Hindlimb muscle (tissue), 1 donor: ENCODE measurements around the gene B3GALT6. TPM values are rescaled to one million over a fixed set of nuclear protein-coding genes. Genes with fewer than 3 reads are reported as not detected.

ENCODE experiments used
- DNase-seq: peaks from one replicate; pipeline ENCODE4 v3.0.0-alpha.2; 2013
- polyA plus RNA-seq: library from polyadenylated mRNA; unstranded; fragments of 120-200 nt; gene quantifications from one replicate; pipeline ENCODE4 v1.2.1, GENCODE V29; 2013; ENCODE audit not compliant: insufficient read length

The B3GALT6 gene
- polyA plus RNA-seq, 1 donor: 20.0 TPM

DNA sequence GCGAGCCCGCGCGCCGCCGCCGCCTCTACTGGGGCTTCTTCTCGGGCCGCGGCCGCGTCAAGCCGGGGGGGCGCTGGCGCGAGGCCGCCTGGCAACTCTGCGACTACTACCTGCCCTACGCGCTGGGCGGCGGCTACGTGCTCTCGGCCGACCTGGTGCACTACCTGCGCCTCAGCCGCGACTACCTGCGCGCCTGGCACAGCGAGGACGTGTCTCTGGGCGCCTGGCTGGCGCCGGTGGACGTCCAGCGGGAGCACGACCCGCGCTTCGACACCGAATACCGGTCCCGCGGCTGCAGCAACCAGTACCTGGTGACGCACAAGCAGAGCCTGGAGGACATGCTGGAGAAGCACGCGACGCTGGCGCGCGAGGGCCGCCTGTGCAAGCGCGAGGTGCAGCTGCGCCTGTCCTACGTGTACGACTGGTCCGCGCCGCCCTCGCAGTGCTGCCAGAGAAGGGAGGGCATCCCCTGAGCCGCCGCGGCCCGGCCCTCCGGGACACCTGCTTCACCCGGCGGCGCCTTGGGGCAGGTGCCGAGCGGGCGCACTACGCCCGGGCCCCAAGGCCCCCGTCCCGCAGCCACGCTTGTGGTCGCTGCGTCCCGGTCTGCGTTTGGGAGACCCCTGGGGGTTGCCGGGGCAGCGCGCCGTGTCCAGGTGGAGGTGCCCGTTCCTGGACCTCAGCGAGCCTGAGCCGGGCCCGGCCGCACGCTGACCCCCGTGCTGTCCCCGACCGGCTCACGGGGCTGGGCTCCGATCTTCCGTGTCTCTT is 944 bp downstream of the B3GALT6 start:
- DNase-seq: no peak

DNA sequence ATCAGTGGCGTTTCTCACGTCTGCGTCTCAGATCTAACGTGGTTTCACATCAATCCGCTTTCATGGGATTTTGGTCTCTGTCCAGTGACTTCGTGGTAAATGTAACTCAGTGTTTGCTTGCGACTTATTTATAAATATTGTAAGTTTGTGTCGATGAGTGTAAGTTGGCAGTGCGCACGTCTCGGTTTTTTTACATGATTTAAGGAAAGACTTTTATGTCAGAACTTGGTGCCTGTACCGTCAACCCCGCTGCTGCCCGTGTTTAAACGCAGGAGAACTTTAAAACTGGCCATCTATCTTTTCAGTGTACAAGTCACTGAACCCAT is 1.5 kb downstream of the B3GALT6 start:
- DNase-seq: no peak

DNA sequence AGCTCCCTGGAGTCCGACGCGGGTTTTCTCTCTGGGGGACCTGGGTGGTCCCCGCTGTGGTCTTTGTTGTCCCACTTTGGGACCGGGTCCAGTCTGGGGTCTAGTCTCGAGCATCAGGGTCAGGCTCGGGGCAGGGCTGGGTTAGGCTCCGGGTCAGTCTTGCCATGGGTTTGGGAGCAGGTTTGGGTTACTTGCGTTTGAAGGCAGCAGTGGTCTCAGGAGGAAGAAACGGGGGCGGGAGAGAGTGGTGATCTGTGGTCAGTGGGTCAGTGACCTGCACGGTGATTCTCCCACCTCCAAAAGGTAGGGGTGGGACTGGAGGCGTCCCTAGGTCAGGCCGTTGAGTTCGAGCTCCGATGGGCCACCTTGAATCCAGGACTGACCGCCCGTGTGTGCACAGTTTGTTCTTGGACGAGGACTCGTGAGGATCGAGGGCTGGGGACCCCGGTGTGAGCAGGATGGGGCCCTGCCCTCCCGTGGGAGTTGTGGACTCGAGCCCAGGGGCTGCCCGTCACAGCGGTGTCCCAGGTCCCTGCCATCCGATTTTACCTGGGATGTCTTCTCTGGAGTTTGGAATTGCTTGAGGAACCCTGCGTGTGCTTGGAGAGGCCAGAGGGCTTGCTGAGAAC is 2.3 kb downstream of the B3GALT6 start:
- no peak for DNase-seq

DNA sequence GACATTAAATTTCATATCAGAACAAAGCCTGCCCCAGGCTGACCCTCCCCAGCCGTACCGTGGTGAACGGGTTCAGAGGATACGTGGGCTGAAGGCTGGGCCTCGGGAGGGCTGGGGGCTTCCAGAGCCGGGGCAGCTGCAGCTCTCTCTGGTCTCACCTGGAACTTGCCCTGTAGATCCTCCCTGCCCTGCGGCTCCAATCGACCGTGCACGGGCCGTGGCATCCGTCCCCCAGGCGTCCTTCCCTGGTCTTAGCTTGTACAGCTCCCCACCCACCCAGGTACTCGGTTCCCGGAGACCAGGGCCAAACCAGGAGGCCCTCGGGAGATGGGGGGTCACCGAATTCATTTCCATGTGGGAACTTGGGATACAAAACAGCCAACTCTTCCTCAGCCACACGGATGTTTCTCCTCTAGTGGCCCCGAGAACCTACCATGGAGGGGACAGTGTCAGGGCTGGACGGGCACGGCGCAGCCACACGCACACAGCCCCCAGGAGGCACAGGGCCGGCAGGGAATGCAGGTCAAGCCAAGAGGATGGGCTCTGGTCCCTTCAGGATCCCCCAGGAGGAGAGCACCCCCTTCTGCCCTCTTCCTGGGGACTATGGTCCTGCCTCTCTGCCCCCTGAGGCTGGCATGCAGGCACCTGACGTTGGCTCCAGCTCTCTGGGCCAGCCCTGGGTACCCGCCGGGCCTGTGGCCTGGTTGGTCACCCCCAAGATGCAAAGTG is 3.1 kb downstream of the B3GALT6 start:
- DNase-seq: no peak

DNA sequence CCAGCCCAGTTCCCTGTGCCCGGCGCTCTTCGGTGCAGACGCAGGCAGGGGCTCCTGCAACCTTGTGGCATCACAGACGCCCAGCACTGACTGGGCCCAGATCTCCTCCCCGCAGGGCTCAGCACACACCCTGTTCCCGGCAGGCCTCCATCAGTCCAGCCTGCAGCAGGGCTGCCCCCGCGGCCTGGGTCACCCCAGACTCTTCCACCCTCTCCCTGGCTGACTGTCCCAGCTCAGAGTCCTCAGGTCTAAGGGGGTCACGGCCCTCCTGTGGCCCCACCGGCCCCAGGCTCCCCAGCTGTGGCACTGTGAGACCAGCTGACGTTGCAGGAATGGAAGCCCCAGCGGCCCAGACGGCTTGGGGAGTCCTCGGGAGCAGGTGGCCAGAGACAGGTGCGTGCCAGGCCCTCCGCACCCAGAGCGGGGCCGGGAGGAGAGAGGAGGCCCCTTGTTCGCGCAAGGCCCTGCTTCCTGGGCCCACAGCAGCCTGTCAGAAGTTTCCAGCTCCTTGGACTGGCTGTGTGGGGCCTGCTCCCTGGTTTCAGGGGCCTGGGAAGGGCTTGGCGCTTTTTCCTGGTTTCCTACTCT is 4.2 kb downstream of the B3GALT6 start:
- DNase-seq: no peak

DNA sequence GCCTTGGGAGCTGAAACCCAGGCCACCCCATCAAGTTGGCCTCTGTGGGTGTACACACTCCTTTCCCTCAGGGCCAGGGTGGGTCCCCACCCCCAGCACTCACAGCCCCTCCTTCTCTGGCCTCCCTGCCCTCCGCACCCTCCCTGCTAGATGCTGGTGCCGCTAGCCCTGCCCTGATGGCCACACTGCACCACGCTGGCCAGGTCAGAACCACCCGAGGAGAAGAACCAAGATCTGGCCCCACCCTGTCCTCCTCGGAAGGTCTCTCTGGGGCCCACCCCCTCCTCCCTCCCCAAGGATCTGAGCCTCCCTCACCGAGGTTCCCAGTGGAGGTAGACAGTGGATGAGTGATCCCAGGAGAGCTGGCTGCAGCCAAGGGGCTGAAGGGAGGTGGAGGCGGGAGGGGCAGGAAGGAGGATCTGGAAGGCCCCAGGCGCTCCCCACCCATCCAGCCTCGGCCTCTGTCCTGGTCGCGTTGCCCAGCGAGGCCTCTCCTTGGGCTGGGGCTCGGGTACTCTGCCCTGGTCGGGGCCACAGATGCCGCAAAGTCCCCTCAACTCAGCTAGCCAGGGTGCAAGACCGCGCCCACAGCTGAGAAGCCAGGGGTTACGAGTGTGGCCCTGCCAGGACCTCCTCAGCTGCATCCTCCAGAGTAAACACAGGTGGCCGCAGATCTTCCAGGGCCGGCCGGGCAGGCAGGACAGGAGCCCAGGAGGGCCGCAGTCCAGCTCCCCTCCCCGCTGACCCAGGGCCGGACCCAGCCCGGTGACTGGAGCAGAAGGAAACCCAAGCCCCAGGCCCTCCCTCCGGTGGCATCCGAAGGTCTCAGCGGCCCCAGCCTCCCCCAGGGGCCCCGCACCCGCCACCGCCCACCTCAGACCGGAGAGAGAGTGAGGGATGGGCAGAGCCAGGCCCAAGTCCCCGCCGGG is 5.2 kb downstream of the B3GALT6 start:
- DNase-seq: no peak

DNA sequence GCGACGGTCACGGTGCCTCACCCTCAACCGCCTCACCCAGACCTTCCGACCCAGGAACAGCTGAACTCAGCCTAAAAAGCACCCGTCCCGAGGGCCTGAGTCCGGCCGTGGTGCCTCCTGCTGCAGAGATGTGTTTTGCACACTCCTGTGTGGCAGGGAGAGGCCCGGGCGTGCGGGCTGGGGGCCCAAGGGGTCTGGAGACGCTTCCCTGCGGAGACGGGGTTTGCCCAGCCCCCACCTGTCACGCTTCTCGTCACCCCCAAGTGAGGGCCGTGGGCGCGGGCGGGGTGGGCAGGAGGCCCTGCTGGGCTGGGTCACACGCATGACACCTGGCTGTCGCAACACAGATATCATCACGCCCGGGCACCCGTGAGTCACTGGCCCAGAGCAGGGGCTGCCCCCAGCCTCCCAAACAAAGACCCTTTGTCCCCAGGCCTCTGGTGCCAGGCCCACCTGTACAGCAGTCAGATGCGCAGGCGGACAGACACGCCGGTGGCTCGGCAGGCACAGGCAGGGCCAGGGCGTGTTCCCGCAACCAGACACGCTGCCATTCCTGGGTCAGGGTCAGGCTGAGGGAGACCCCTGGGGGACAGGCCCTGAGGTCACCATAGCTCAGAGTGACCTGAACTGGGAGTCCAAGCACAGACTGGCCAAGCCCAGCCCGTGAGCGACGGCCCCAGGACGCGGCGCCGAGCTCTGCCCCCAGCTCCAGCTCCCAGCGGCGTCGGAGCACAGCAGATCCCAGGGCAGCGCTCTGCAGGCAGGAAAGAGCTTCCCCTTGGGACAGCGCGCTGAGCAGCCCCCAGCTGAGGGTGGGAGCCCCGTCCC is 6.1 kb downstream of the B3GALT6 start:
- DNase-seq: no peak

DNA sequence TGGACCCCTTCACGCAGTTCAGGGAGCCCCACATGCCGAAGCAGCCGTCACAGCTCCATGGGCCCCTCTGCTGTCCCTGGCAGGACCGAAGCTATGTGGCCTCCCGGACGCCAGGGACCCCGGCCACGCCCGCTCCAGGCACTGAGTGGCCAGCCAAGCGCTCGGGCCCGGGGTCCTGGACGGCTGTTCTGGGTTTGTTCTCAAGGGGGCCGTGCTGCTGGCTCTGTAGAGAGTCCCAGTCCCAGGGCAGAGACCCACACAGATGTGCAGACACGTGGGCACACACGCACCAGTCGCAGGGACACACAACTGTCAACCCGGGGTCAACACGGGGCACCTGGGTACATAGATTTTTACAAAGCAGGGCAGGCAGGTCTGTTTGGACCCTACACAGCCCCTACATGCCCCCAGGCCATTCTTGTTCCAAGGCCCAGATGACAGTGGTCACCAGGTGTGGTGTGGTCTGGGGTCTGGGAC is 6.7 kb downstream of the B3GALT6 start:
- no peak for DNase-seq

DNA sequence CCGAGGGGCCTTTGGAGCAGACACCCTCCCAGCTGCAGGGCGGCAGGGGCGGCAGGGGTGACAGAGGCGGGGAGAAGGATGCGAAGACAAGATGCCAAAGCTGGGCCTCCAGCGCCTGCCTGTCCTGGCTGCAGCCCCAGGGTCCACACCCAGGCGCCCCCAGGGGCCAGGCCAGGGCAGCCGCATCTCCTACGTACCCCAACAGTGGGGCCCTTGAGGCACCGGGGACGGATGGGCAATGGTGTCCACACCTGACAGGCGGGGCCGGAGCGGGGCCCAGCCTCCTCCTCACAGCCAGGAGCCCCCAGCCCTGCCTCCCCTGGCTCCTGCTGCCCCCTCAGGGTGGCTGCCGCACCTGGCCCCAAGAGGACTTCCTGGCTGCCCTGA is 7.2 kb downstream of the B3GALT6 start:
- DNase-seq: no peak

DNA sequence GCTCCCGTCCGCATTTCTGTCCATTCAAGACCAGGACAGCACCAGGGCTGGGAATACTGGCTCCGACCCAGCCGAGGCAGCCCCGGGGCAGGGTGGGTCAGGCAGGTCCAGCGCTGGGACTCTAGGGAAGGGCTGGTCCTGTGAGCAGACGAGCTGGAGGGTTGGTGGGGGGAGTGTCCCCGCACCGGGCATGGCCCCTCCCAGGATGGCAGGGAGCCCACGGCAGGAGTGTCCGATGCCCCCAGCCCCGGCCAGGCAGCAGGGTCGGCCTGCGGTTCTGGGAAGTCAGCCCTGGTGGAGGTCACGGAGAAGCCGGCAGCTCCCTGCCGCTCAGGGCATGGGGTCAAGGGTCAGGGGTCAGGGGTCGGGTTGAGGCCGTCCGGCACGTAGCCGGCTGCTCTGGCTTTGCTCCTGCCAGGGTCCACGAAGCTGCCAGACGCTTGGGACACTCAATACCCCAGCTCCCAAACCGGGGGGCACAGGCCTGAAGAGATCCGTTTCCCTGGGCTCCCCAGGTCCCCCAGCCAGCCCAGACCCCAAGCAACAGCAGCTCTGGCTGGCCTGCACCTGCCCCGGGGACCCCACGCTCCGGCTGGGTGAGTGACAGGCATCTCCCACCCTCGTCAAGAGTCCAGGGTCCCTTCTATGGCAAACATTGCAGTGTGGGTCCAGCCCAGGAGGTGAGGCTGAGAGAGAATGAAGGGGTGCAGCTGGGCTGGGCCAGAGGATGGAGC is 7.7 kb downstream of the B3GALT6 start:
- no peak for DNase-seq

DNA sequence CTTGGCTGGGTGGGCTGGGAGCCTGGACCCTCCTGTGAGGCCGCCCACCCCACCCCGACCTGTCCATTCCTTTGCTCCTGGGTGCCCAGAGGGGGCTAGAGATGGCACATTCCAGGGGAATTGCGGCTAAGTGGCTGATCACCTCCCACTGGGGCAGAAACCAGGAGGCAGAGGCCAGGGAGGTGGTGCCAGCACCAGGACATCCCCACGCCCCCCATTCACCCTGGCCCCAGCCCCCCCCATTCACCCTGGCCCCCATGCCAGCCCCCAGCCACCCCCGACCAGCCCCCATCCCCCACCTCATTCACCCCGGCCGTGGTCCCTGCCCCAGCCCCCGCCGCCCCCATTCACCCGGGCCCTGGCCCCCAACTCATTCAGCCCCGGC is 8.3 kb downstream of the B3GALT6 start:
- DNase-seq: no peak

DNA sequence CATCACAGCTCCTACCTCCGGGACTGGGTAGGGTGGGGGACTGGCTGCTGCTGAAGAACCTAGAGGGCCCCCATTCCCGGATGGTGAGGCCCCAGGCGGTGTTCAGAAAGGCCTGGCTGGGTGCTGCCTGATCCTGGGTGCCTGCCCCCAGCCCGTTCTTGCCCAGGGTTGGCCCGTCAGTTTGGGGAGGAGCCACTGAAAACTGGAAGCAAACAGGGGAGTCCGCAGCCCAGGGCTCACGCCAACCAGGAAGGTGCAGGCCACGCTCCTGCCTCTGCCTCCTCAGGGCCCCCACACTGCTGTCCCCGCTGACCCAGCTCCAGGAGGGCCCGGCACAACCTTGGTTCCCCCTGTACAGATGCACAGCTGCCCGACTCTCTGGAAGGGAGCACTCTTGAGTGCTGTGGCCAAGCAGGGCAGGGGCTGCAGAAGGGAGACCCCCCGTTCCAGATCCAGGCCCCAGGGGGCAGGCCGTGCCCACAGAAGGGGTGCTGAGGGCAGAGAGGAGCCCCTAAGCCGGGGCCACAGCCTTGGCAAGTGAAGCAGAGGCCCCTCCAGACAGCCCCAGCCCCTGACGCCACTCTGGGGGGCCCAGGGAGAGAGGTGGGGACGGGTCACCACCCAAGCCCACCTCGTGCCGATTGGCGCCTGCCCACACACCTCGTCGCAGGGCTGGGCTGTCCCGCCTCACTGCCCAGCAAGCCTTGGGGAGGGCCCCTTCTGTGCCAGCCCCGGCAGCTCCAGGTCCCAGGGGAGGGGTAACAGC is 9.0 kb downstream of the B3GALT6 start:
- no peak for DNase-seq

DNA sequence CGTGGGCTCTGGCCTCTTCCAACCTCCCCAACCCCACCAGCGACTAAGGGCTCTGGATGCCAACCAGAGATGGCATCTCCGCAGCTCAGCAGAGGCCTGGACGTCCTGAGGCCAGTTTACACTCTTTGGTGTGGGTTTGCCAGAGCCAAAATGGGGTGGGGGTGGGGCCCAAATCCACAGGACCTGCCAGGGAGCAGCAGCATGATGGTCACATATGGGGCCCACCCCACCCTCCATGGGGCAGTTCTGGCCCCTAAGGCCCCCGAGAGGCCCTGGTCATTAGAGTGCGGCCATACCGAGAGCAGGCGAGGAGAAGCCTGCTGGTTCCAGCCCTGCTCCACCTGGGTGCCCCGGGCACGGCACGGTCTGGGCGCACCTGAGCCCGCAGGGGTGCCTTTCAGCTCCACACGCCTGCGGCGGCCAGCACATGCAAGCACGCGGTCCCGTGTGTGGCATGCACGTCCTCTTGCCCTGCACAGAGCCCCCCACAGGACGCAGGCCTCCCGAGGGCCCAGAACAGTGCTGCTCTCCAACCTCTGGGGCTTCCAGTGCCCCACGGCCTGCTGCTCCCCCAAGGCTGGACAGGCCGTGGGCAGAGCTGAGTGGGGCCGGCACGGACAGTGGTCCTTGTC is 9.7 kb downstream of the B3GALT6 start:
- no peak for DNase-seq

DNA sequence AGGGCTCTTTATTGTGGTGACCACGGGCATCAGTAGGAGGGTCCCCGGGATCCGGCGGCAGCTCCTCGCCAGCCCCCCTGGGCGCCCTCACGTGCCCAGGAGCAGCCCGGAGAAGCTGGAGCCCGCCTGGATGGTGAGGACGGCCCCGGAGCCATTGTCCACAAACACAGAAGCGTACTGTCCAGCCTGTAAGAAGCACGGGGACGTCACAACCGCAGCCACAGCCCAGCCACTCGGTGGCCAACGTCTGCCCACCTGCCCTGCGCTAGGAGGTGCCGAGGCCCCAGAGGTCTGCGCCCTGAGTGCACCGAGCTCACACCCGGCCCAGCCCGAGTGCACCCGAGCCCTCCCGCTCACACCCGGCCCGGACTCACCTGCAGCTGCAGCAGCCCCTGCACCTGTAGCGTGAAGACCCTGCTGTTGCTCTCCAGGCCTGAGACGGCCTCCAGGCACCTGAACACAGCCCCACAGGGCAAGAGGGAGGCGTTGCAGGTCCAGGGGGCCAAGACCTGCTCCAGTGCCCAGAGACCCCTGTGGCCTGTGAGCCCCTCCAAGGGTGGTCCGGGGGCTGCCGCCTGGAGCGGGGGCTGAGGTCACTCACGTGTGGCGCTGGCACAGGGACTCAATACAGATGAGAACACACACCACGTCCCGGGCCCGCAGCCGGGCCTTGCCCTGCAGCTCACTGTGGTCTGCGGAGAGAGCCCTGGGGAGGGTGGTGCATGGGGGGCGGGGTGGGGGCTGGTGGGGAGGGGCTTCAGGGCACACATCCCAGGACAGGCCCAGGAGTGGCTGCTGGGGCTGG is 10.6 kb downstream of the B3GALT6 start:
- DNase-seq: no peak

DNA sequence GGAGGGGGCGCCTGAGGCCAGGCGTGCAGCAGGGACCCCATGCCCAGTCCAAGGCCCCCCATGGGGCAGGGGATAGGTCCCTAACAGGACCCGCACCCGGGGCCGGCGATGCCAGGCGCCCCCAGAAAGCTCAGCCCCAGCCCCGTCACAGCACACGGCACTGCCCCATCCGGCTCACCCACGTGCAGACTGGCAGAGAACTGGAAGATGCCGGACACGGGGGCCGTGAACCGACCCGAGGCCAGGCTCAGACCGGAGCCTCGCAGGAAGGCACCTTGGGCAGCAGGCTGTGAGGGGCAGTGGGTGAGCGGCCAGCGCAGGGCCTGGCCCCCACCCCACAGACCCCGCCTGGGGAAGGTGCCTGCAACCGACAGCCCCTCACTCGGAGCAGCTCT is 11.2 kb downstream of the B3GALT6 start:
- DNase-seq: no peak

DNA sequence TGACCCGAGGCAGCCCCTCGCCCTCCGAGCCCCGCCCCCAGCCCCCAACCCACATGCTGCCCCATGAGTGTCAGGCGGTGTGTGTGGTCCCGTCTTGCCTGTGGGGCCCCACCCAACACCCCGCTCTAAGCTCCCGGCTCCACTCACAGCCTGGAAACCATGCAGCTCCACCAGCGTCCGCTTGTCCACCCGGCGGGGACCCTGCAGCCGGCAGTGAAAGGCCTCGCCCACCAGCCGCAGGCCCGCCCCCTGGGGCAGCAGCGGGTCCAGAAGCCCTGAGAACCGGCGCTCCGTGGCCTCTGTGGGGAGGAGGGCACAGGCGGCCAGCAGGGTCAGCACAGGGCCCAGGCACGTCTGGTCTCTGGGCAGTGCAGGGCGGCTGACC is 11.8 kb downstream of the B3GALT6 start:
- no peak for DNase-seq

DNA sequence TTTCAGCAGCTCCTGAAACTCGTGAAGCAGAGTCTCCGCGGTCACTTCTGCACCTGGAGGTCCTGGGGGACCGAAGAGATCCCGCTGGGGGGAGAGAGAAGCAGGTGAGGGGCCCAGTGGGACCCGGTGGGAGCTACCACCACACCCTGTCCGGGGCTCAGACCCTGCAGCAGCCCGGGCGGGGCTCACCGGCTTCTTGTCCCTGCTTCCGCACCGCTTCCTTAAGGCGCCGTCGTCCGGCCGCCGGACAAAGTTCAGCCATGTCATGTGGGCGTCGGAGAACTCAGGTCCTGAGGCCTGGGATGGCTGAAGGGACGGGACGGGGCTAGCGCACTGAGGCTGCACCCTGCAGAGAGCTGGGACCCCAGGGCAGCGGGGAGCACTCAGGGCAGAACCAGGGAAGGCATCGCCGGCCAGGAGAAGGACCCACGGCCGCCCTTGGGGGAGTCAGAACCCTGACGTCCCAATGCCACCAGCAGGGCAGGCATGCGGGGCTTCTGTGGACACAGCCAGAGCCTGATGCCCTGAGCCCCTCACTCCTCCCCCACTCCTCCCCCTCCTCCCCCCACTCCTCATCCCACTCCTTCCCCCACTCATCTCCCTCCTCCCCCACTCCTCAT is 12.3 kb downstream of the B3GALT6 start:
- no peak for DNase-seq

DNA sequence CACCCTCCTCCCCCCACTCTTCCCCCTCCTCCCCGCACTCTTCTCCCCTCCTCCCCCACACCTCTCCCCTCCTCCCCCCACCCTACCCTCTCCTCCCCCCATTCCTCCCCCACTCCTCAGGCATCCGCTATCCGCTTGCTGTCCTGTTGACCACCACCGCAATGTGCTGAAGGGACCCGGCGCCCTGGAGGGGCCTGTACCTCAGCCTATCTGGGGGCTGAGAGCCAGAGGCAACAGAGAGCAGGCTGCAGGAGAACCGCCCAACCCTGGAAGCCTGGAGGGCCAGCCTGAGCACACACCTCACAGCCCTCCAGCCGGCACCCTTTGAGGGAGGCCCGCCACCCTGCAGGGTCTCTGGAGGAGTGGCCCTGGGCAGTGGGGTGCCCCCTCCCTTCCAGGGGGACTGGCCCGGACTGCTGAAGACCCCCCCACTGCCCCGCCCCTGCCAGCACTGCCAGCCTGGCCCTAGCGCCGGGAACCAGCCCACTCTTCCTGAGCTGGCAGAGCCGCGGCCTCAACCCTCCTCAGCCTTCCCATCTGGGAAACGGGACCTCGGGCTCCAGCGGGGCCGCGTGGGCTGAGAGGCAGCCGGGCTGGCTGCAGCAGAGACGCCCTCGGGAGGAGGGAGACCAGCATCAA is 13.3 kb downstream of the B3GALT6 start:
- DNase-seq: no peak
